ENCODE results near the gene PATE3. TPM values are rescaled to one million over a fixed set of nuclear protein-coding genes. Genes with fewer than 3 reads are reported as not detected.

Gene PATE3, protein sequence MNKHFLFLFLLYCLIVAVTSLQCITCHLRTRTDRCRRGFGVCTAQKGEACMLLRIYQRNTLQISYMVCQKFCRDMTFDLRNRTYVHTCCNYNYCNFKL
- not detected for total RNA-seq

DNA sequence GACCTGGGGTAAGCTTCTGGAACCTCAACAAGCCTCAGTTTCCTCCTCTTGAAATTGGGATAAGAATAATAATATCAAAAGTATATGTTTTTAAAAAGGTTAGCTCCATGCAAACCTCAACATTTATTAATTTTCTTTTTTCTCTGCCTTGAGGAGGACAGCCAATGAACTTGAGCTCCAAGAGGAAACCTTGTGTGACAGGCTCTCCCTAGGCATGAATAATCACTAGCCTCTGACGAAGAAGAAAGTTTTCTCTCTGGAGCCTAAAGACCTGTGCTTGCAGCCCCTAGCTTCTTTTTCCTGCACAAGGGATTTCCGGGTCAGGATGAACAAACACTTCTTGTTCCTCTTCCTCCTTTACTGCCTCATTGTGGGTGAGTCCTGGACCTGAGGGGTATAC is at the start of gene PATE3:
PATE3 (plus strand) TSS at position 301 of the 400 bp plus-strand sequence; CDS start at position 326, 25 bp downstream.
- Histone ChIP-seq H3K27ac (no peak within 1 kb of the TSS), H3K27me3 (no peaks in the 10 kb centered on the region), H3K4me3 (no peak within 1 kb of the TSS), H3K36me3 (no peaks in the 10 kb centered on the region), H3K9me3 (no peaks in the 10 kb centered on the region), H3K4me1 (no peaks in the 10 kb centered on the region)
- no peak for DNase-seq
- in situ Hi-C loops (cut with MboI; ENCODE audit: low pct_ligation_motif_present in 1 of 4, low pct_unique_long_range_greater_than_20kb in 1 of 4, low sequenced_read_pairs in 3 of 4) = no loop called here
- intact Hi-C loops (cut with DNase I; ENCODE audit: low total_unique reads) = no loop called here
- TF ChIP-seq EP300 (IDR thresholded peaks at IDR 0.05; ENCODE audit: low read depth) = no peak
- TF ChIP-seq, protein P1, sequence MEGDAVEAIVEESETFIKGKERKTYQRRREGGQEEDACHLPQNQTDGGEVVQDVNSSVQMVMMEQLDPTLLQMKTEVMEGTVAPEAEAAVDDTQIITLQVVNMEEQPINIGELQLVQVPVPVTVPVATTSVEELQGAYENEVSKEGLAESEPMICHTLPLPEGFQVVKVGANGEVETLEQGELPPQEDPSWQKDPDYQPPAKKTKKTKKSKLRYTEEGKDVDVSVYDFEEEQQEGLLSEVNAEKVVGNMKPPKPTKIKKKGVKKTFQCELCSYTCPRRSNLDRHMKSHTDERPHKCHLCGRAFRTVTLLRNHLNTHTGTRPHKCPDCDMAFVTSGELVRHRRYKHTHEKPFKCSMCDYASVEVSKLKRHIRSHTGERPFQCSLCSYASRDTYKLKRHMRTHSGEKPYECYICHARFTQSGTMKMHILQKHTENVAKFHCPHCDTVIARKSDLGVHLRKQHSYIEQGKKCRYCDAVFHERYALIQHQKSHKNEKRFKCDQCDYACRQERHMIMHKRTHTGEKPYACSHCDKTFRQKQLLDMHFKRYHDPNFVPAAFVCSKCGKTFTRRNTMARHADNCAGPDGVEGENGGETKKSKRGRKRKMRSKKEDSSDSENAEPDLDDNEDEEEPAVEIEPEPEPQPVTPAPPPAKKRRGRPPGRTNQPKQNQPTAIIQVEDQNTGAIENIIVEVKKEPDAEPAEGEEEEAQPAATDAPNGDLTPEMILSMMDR (IDR thresholded peaks at IDR 0.05) = no peak
- no peak for TF ChIP-seq POLR2AphosphoS5 (IDR thresholded peaks at IDR 0.05)
- TF ChIP-seq POLR2A (IDR thresholded peaks at IDR 0.05) = no peak
- 48 to 82% methylated on average over 2 of the region's 2 CpGs for WGBS, 2 donors (ENCODE audit: low coverage in 1 of 2)

DNA sequence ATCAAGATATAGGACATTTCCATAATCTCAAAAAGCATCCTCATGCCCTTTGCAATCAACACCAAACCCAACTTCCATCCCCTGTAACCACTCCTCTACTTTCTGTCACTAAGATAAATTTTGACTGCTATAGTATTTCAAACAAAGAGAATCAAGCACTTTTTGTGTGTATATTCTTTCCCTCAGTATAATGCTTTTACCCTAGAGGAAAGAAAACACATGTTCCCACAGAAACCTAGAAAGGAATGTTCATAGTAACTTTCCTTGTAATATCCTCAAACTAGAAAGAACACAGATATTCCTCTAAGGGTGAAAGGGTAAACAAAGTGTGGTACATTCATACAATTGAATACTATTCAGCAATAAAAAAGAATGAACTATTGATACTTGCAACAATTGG is 47.3 kb upstream of the PATE3 start:
- Histone ChIP-seq H3K27me3 (no peaks in the 10 kb centered on the region), H3K36me3 (no peaks in the 10 kb centered on the region), H3K27ac (no peak overlapping the region), H3K4me3 (no peak overlapping the region), H3K9me3 (no peaks in the 10 kb centered on the region), H3K4me1 (no peaks in the 10 kb centered on the region)
- DNase-seq = no peak
- intact Hi-C loops (cut with DNase I; ENCODE audit: low total_unique reads) (no loop called here), in situ Hi-C loops (cut with MboI; ENCODE audit: low pct_ligation_motif_present in 1 of 4, low pct_unique_long_range_greater_than_20kb in 1 of 4, low sequenced_read_pairs in 3 of 4) (no loop called here)
- TF ChIP-seq POLR2A (IDR thresholded peaks at IDR 0.05) (no peak), POLR2AphosphoS5 (IDR thresholded peaks at IDR 0.05) (no peak), EP300 (IDR thresholded peaks at IDR 0.05; ENCODE audit: low read depth) (no peak)
- TF ChIP-seq, protein P1 (IDR thresholded peaks at IDR 0.05) = no peak

DNA sequence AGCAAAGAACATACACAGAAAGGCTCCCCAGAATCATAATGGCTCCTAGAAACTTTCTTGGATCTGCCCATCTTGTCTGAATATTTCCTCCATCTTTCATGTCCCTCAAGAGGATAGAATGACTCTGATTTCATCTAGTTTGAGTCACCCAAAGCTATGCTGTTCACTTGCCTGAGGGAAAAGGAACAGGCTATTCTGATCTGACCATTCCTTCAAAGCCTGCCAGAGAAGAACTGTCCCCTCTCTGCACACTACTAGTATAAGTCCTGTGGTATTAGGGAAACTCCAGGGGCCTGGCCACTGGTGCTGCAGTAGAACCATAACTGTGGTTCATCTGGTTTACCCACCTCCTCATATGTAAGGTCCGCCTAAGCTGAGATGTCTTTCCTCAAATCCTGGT is 44.2 kb upstream of the PATE3 start:
- Histone ChIP-seq H3K4me1 (no peaks in the 10 kb centered on the region), H3K36me3 (no peaks in the 10 kb centered on the region), H3K27me3 (no peaks in the 10 kb centered on the region), H3K4me3 (no peak overlapping the region), H3K27ac (no peak overlapping the region), H3K9me3 (no peaks in the 10 kb centered on the region)
- 67% methylated on average over 1 of the region's 1 CpG; no CpG with 5 or more reads in 1 of the 2 donors for WGBS, 2 donors (ENCODE audit: low coverage in 1 of 2)
- intact Hi-C loops (cut with DNase I; ENCODE audit: low total_unique reads) (no loop called here), in situ Hi-C loops (cut with MboI; ENCODE audit: low pct_ligation_motif_present in 1 of 4, low pct_unique_long_range_greater_than_20kb in 1 of 4, low sequenced_read_pairs in 3 of 4) (no loop called here)
- no peak for TF ChIP-seq EP300 (IDR thresholded peaks at IDR 0.05; ENCODE audit: low read depth)
- TF ChIP-seq, protein P1 (IDR thresholded peaks at IDR 0.05) = no peak
- TF ChIP-seq POLR2AphosphoS5 (IDR thresholded peaks at IDR 0.05) = no peak
- TF ChIP-seq POLR2A (IDR thresholded peaks at IDR 0.05) = no peak
- no peak for DNase-seq

DNA sequence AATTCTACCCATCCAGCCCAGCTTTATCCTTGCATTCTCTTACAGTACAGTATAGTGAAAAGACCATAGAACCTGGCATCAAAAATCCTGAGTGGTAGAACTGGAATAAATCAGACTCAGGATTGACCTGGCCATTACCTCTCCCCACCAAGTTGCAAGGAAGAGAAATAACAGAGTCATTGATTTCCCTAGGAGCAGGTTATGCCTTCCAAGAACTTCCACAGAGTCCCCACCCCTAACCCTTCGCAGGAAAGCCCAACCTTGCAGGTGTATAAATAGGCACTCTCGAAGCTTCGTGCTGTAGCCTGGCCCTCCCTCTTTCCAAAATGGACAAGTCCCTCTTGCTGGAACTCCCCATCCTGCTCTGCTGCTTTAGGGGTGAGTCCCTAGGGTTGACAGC is 41.9 kb upstream of the PATE3 start, which contains the start of gene PATE1:
PATE1 (plus strand) TSS at position 301 of the 400 bp plus-strand sequence; CDS start at position 327, 26 bp downstream.
- DNase-seq = no peak
- H3K4me3 ChIP-seq = no peak within 1 kb of the TSS
- no peaks in the 10 kb centered on the region for H3K4me1 ChIP-seq
- H3K27ac ChIP-seq = no peak within 1 kb of the TSS
- no peaks in the 10 kb centered on the region for H3K27me3 ChIP-seq
- no peaks in the 10 kb centered on the region for H3K36me3 ChIP-seq
- TF ChIP-seq EP300 (IDR thresholded peaks at IDR 0.05; ENCODE audit: low read depth) (no peak), POLR2A (IDR thresholded peaks at IDR 0.05) (no peak), POLR2AphosphoS5 (IDR thresholded peaks at IDR 0.05) (no peak)
- TF ChIP-seq, protein P1 (IDR thresholded peaks at IDR 0.05) = no peak
- WGBS, 2 donors (ENCODE audit: low coverage in 1 of 2) = 79% methylated on average over 3 of the region's 3 CpGs; no CpG with 5 or more reads in 1 of the 2 donors
- intact Hi-C loops (cut with DNase I; ENCODE audit: low total_unique reads) (no loop called here), in situ Hi-C loops (cut with MboI; ENCODE audit: low pct_ligation_motif_present in 1 of 4, low pct_unique_long_range_greater_than_20kb in 1 of 4, low sequenced_read_pairs in 3 of 4) (no loop called here)
- H3K9me3 ChIP-seq = no peaks in the 10 kb centered on the region
